ENCODE measurements around the gene GAL3ST3. TPM values are rescaled to one million over a fixed set of nuclear protein-coding genes. Genes with fewer than 3 reads are reported as not detected.

The GAL3ST3 gene
- total RNA-seq, 3 donors from 2014 or later = not detected

- intact Hi-C loops (cut with DNase I, micrococcal nuclease) = no loop called here
- no peaks in the 10 kb centered on the region for H3K4me1 ChIP-seq (ENCODE audit: low read depth)
- H3K4me3 ChIP-seq = no peak overlapping the region
- no peak for ATAC-seq
- no peak for TF ChIP-seq CTCF (IDR thresholded peaks at IDR 0.05)
- H3K36me3 ChIP-seq (ENCODE audit: low read depth) = no peaks in the 10 kb centered on the region
- H3K9me3 ChIP-seq = no peaks in the 10 kb centered on the region
- no peak for DNase-seq
These were observed 4.2 kb downstream of the GAL3ST3 start for GRCh38 chr11:66044757-66045156.

- H3K4me1 ChIP-seq (ENCODE audit: low read depth) = no peaks in the 10 kb centered on the region
- no peak for TF ChIP-seq CTCF (IDR thresholded peaks at IDR 0.05)
- H3K4me3 ChIP-seq = no peak overlapping the region
- ATAC-seq (no peak), DNase-seq (no peak)
- intact Hi-C loops (cut with DNase I, micrococcal nuclease) = no loop called here
- no peaks in the 10 kb centered on the region for H3K36me3 ChIP-seq (ENCODE audit: low read depth)
- H3K9me3 ChIP-seq = no peaks in the 10 kb centered on the region
These were observed 5.7 kb downstream of the GAL3ST3 start for GRCh38 chr11:66042996-66043906.

GRCh38 chr11:66042227-66042995 lies 6.5 kb downstream of the GAL3ST3 start:
- intact Hi-C loops (cut with DNase I, micrococcal nuclease) = no loop called here
- no peak for TF ChIP-seq CTCF (IDR thresholded peaks at IDR 0.05)
- DNase-seq = no peak
- no peaks in the 10 kb centered on the region for H3K4me1 ChIP-seq (ENCODE audit: low read depth)
- ATAC-seq = no peak
- no peaks in the 10 kb centered on the region for H3K9me3 ChIP-seq
- H3K36me3 ChIP-seq (ENCODE audit: low read depth) = no peaks in the 10 kb centered on the region
- no peak overlapping the region for H3K4me3 ChIP-seq

- no peak for TF ChIP-seq CTCF (IDR thresholded peaks at IDR 0.05)
- no peaks in the 10 kb centered on the region for H3K4me1 ChIP-seq (ENCODE audit: low read depth)
- intact Hi-C loops (cut with DNase I, micrococcal nuclease) = no loop called here
- DNase-seq (no peak), ATAC-seq (no peak)
- no peaks in the 10 kb centered on the region for H3K9me3 ChIP-seq
- H3K36me3 ChIP-seq (ENCODE audit: low read depth) = no peaks in the 10 kb centered on the region
- no peak overlapping the region for H3K4me3 ChIP-seq
These were observed 9.2 kb downstream of the GAL3ST3 start for GRCh38 chr11:66039765-66040164.

- ATAC-seq = no peak
- intact Hi-C loops (cut with DNase I, micrococcal nuclease) = no loop called here
- no peak for DNase-seq
- no peak for TF ChIP-seq CTCF (IDR thresholded peaks at IDR 0.05)
- H3K9me3 ChIP-seq = no peaks in the 10 kb centered on the region
- no peaks in the 10 kb centered on the region for H3K4me1 ChIP-seq (ENCODE audit: low read depth)
- no peaks in the 10 kb centered on the region for H3K36me3 ChIP-seq (ENCODE audit: low read depth)
- no peak overlapping the region for H3K4me3 ChIP-seq
These were observed 11.6 kb downstream of the GAL3ST3 start for GRCh38 chr11:66037327-66037726.

All from mucosa of descending colon (tissue), 3 donors.